ENCODE data around the gene STAT1.

DNA sequence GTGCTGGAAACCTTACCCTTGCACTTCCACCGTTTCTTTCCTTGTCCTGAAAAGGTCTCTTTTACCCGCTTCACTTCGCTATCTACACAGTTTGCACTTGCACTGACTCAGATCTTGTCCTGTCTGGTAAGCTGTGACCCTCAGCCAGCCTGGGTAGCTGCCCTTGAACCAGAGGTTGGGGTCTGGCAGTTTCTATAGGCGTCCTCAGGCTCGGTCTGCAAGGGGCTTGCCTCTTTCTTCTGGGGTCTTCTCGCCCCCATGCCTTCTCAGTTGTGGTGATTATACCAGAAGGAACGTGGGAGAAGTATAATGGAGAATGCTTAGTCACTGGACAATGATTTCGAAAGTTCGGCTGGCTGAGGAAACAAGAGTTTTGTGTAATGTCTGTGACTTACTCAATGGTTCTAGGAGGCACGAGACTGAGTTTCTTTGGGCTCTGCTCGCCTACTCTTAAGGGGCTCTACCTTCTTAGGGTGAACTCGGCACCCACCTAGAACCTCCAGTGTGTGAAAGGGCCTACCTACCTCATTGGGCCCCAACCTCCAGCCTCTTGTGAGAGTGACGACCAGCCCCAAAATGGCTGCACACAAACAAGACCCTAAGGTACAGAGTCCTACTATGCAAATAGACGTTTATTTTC is 6.9 kb upstream of the STAT1 start:
- TF ChIP-seq, protein P1, sequence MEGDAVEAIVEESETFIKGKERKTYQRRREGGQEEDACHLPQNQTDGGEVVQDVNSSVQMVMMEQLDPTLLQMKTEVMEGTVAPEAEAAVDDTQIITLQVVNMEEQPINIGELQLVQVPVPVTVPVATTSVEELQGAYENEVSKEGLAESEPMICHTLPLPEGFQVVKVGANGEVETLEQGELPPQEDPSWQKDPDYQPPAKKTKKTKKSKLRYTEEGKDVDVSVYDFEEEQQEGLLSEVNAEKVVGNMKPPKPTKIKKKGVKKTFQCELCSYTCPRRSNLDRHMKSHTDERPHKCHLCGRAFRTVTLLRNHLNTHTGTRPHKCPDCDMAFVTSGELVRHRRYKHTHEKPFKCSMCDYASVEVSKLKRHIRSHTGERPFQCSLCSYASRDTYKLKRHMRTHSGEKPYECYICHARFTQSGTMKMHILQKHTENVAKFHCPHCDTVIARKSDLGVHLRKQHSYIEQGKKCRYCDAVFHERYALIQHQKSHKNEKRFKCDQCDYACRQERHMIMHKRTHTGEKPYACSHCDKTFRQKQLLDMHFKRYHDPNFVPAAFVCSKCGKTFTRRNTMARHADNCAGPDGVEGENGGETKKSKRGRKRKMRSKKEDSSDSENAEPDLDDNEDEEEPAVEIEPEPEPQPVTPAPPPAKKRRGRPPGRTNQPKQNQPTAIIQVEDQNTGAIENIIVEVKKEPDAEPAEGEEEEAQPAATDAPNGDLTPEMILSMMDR (IDR thresholded peaks at IDR 0.05; ENCODE audit: low read depth, low read length): no peak
- TF ChIP-seq EZH2phosphoT487 (IDR thresholded peaks at IDR 0.05; ENCODE audit: low read depth): no peak
